ENCODE measurements around the gene TADA2B.

Gene TADA2B

GRCh38 chr4:7019367-7019766, 23.8 kb upstream of the TADA2B start:
- DNase-seq: no peak

GRCh38 chr4:7020290-7020689, 22.9 kb upstream of the TADA2B start:
- DNase-seq: no peak

- no peak for DNase-seq
Measured at GRCh38 chr4:7020856-7021255, 22.3 kb upstream of the TADA2B start.

GRCh38 chr4:7021355-7021754, 21.8 kb upstream of the TADA2B start:
- no peak for DNase-seq

GRCh38 chr4:7021930-7022664, 21.1 kb upstream of the TADA2B start:
- no peak for DNase-seq

GRCh38 chr4:7023486-7023885, 19.7 kb upstream of the TADA2B start:
- no peak for DNase-seq

- DNase-seq: no peak
Measured at GRCh38 chr4:7023901-7024300, 19.3 kb upstream of the TADA2B start.

GRCh38 chr4:7024336-7024890, 18.8 kb upstream of the TADA2B start:
- no peak for DNase-seq

- DNase-seq: no peak
Measured at GRCh38 chr4:7025040-7025602, 18.1 kb upstream of the TADA2B start.

GRCh38 chr4:7026107-7026506, 17.1 kb upstream of the TADA2B start:
- DNase-seq: no peak

GRCh38 chr4:7027284-7027683, 15.9 kb upstream of the TADA2B start:
- no peak for DNase-seq

- DNase-seq: no peak
Measured at GRCh38 chr4:7027913-7028312, 15.3 kb upstream of the TADA2B start.

GRCh38 chr4:7029212-7029611, 14.0 kb upstream of the TADA2B start:
- no peak for DNase-seq

GRCh38 chr4:7029921-7030320, 13.3 kb upstream of the TADA2B start:
- no peak for DNase-seq

- no peak for DNase-seq
Measured at GRCh38 chr4:7030856-7031255, 12.3 kb upstream of the TADA2B start.

- no peak for DNase-seq
Measured at GRCh38 chr4:7031558-7032449, 11.4 kb upstream of the TADA2B start.

GRCh38 chr4:7032596-7032995, 10.6 kb upstream of the TADA2B start:
- DNase-seq: no peak

GRCh38 chr4:7034262-7035081, 8.7 kb upstream of the TADA2B start:
- no peak for DNase-seq

GRCh38 chr4:7037425-7037824, 5.7 kb upstream of the TADA2B start:
- DNase-seq: no peak

GRCh38 chr4:7040765-7041164, 2.4 kb upstream of the TADA2B start:
- no peak for DNase-seq

GRCh38 chr4:7041246-7041645, 1.9 kb upstream of the TADA2B start:
- DNase-seq: no peak

GRCh38 chr4:7041801-7042502, 1.2 kb upstream of the TADA2B start:
- DNase-seq: peak; percentile 25

Measured in COR-L47 (cell line).